HG03469 (cell line): Measurements from ENCODE around the gene RNF19B.

ENCODE experiments used
- ATAC-seq: cut with Tn5 transposase; IDR thresholded peaks from one replicate; pipeline ENCODE4 v1.9.1; 2021; ENCODE audit warnings: mild to moderate bottlenecking, moderate library complexity, moderate number of reproducible peaks; ENCODE audit not compliant: unreplicated experiment

Gene RNF19B

GRCh38 chr1:32902535-32902920 lies 62.1 kb downstream of the RNF19B start:
- ATAC-seq = no peak

GRCh38 chr1:32901823-32902534 lies 62.6 kb downstream of the RNF19B start:
- ATAC-seq = no peak

GRCh38 chr1:32900956-32901822 lies 63.4 kb downstream of the RNF19B start, which contains the start of gene TMEM54:
TMEM54 (minus strand) TSS chr1:32901389; CDS start chr1:32901238, 151 bp downstream.
- ATAC-seq = no peak

GRCh38 chr1:32900371-32900955 lies 64.1 kb downstream of the RNF19B start:
- no peak for ATAC-seq

- ATAC-seq = no peak
Measured at GRCh38 chr1:32899586-32900296, 64.9 kb downstream of the RNF19B start.

GRCh38 chr1:32898958-32899357 lies 65.7 kb downstream of the RNF19B start:
- no peak for ATAC-seq

GRCh38 chr1:32898056-32898455 lies 66.6 kb downstream of the RNF19B start:
- no peak for ATAC-seq

- no peak for ATAC-seq
Measured at GRCh38 chr1:32897082-32898049, 67.2 kb downstream of the RNF19B start.

- ATAC-seq = no peak
Measured at GRCh38 chr1:32896451-32896850, 68.2 kb downstream of the RNF19B start.

- no peak for ATAC-seq
Measured at GRCh38 chr1:32895325-32896215, 69.0 kb downstream of the RNF19B start.

- no peak for ATAC-seq
Measured at GRCh38 chr1:32894681-32895080, 69.9 kb downstream of the RNF19B start.

GRCh38 chr1:32894019-32894600 lies 70.5 kb downstream of the RNF19B start:
- ATAC-seq = no peak

GRCh38 chr1:32893198-32894018 lies 71.2 kb downstream of the RNF19B start:
- no peak for ATAC-seq

- no peak for ATAC-seq
Measured at GRCh38 chr1:32892368-32893197, 72.0 kb downstream of the RNF19B start.

GRCh38 chr1:32891630-32892029 lies 73.0 kb downstream of the RNF19B start:
- ATAC-seq = no peak

- no peak for ATAC-seq
Measured at GRCh38 chr1:32891241-32891570, 73.4 kb downstream of the RNF19B start.
